Endothelial cell of hepatic sinusoid (primary cell): ENCODE results near the gene SPRR1B.
"Not testable (repeated sequence)": the region's sequence is repeated elsewhere in the genome, so short reads cannot be mapped to it uniquely, and the experiment has no call there.

Source experiments
- in situ Hi-C: cut with HindIII; loops from 2 replicates; pipeline ENCODE4 v1.10.0; 2017; ENCODE audit warnings: low sequenced_read_pairs

SPRR1B gene, protein sequence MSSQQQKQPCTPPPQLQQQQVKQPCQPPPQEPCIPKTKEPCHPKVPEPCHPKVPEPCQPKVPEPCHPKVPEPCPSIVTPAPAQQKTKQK

DNA sequence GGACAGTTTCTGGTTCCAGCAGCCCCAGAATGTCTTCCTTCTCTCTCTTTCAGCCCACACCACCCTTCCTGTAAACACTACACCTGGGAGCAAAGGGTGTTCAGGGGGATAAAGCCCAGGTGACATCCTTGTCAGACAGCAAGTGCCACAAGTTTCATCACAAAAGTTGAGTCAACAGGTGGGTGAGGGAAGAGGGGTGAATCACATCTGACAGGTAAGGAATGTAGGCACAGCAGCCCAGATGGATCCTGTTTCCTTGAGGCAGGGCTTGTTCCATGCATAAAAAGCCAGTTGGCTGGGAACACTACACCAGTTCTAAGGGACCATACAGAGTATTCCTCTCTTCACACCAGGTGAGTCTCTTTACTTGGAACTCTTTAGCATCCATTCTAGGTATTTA is at the start of gene SPRR1B:
TSS of gene SPRR1B (plus strand) at position 309 of the 400 bp plus-strand sequence. CDS start 1,143 bp downstream, outside the sequence.
- in situ Hi-C loops: no loop called here

DNA sequence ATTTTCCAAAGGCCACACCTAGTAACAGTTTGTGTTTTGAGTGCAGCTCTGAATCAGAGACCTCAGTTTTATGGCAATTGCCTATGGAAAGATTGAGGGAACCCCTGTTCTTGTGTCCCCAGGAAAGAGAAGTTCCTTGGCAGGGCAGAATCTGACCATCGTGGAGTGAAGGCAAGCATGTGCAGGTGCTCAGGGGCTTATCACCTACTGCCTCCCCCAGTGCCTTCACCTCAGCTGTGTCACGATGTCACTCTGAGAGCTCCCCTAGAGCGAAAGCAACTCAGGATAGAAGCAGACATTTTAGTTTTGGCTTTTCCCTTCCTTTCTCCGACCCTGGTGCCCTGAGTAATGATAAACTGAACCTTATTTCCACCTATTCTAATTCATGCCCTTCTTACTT is 48.9 kb upstream of the SPRR1B start:
- in situ Hi-C loops: no loop called here

DNA sequence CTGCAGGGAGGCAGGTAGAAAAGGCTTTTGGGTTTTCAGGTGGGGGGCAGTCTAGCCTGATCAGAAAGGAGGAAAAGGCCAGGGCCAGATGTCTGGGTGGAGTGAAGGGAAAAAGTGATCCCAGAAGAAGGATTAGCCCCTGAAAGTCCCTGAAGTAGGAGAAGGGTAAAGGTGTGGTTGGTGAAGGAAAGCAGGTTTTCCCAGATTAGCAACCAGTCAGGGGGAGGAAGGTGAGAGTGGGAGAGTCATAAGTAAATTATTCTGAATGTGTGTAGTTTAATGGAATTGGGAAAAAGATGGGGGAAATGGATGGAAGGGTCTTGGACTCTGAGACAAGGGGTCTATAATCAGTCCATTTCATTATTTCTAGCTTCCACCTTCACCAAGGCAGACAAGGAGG is 47.8 kb upstream of the SPRR1B start:
- in situ Hi-C loops: no loop called here

DNA sequence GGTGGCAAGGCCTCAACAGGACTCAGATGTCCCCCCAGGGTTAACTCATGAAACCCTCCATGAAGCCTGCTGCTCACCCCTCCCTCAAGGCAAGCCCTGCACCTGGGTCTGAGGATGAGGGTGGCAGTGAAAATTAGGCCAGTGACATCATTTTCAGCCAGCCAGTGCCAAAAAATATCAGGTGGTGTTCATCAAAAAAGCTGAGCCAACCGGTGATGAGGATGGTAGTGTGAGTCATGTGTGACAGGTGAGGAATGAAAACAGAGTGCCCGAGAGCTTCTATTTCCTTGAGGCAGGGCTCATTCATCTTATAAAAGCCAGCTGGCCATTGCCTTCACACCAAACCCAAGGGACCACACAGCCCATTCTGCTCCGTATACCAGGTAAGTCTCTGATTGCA is 47.3 kb upstream of the SPRR1B start, which contains the start of gene SPRR1A:
TSS of gene SPRR1A (plus strand) at position 339 of the 400 bp plus-strand sequence. CDS start 1,150 bp downstream, outside the sequence.
- in situ Hi-C loops: no loop called here

DNA sequence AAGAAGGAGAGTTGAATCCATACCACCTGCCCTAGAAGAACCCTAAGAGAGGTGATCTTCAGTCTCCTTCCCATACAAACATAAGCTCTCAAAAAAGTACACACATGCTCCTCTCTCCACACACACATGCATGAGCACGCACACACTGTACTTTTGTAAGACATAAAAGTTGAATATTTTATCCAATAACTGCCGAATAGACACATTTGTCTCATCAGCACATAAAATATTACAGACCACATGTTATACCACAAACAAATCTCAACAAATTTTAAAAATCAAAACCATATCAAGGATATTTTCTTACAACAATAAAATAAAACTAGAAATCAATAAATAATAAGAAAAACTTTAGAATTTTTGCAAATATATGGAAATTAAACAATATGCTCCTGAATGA is 44.4 kb upstream of the SPRR1B start:
- in situ Hi-C loops: no loop called here

DNA sequence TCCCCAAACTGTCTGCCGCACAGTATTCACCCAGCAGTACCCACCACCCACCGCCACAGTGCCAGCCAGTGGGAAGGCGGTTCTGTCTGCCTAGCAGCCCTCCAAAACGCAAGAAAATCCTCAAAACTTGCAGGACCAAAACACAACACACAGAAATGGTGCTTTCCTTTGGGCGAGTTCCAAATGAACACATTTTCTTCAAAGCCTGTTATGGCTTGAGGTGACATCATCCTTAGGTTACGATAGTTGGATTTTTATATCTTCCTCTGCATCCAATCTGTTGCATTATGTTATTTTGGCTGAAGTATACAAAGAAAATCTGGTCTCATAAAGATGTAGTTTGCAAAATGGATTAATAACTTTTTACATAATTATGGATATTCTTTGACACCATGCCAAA is 37.8 kb upstream of the SPRR1B start:
- in situ Hi-C loops: no loop called here

DNA sequence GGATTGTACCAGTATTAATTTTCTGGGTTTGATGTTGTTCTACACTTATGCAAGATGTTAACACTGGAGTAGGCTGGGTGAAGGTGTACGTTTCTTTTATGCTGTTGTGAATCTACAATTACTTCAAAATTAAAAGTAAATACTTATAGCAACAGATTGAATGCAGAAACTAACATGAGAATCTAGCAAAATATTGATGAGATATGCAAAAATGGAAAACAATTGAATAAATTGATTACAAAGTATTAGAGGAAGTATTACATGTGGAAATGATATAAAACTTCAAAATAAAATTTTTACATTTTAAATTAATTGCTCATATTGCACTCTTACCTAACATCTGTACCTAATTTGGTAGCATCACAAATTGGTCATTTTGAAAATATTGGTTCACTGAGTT is 35.2 kb upstream of the SPRR1B start:
- in situ Hi-C loops: no loop called here

DNA sequence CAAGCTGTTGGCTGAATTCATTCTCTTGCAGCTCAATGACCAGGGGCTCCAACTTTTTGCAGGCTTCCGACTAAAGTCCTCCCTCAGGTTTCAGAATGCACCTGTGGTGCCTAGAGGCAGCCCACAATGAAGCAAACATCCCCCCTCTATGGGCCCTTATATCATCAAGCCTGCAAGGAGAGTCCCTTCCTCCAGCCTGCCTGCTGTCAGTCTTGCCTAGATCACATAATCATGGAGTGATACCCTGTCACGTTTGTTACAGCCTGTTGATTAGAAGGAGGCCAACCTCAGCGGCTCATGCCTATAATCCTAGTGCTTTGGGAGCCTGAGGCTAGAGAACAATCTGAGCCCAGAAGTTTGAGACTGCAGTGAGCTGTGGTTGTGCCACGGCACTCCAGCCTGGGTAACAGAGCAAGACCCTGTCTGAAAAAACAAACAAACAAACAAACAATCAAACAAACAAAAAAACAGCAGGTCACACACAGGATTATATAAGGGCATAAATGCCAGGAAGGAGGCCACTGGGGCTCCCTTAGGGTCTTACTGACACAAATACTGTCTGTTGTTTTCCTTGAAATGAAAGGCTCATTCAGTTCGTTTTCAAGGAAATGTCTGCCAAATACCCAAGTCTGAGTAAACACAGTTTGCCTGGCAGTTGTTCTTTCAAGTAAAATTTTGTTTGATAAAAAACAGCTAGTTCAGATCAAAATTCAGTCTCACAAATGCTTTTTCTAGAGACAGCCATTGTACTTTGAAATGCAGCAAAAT is 34.2 kb upstream of the SPRR1B start:
- in situ Hi-C loops: no loop called here

DNA sequence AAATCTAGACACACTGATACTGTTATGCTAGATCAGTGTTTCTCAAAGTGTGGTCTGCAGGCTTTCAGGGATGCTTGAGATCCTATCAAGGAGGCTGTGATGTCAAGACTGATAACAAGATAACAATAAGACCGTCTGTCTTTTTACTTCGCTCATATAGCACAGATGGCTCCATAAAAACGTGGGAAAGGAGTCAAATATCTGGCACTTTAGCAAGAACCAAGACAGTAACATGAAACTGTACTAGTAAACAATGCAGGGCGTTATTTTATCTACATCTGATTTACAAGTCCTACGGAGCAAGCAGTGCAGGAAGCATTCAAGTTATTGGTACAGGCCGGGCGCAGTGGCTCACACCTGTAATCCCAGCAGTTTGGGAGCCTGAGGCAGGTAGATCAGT is 33.1 kb upstream of the SPRR1B start:
- in situ Hi-C loops: no loop called here

DNA sequence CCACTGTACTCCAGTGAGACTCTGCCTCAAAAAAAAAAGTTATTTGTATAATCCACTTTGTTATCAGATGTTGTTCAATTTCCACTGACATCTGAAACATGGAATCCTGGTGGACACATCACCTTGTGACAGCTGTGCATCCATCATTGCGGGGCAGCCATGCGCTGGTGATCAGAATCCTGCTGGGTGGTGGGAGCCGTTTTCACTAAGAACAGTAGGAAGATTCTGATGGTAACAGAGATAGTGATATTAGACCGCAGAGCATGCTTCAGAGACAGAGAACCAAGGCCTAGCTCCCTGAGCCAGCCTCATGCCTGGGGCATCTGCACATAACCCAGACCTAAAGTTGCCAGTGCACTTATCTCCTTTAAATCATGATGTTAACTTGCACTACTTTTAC is 32.5 kb upstream of the SPRR1B start:
- in situ Hi-C loops: no loop called here

DNA sequence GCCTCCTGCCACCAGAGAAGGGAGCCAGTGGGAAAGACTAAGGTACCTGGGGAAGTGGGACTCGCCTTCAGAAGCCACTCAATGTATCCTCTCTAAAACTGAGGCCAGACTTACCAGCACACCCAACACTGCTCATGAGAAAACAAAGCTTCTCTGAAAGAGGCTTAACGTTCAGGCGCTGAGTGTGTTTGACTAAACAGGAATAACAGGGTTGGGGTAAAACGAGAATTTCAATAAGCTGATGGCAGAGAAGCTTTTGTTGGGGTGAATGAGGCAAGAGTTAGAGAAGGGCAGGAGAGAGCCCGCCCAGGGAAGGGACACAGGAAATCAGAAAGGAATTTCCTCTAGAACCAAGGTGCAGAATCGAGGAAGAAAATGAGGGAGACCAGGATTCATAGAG is 31.2 kb upstream of the SPRR1B start:
- in situ Hi-C loops: no loop called here

DNA sequence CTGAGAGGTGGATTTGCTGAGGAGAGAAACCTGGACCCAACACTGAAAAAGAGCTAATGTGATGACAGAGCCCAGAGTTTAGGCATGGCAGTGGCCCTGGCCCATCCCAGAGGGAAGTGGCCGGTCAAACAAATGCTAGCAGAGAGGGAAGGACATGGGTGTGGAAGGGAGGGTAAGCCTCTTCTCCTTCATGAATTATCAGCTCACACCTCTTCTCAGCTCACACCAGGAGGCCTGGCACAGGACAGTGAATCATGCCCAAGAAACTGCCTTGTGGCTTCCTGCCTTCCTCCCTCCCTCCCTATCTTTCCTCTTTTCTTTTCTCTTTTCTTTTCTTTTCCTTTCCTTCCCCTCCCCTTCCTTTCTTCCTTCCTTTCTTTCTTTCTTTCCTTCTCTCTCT is 30.7 kb upstream of the SPRR1B start:
- in situ Hi-C loops: no loop called here

DNA sequence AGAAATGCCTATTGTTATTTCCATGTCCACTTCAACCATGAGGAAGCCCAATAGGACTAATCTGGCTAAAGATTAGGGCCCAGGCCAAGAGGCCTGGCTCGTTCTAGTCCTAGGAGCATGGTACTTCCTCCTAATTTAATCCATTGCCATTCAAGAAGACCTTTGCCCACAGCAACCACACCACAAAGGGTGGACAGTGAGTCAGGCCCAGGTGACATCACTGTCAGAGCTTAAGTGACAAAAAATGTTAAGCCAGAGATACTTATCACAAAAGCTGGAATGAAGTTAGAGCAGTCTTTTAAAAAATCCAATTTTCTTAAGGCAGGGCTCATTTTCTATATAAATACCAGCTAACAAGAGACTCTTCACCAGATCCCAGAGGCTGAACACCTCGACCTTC is 29.6 kb upstream of the SPRR1B start, which contains the start of gene SPRR3:
TSS of gene SPRR3 (plus strand) at position 368 of the 400 bp plus-strand sequence. CDS start 1,272 bp downstream, outside the sequence.
- in situ Hi-C loops: no loop called here

DNA sequence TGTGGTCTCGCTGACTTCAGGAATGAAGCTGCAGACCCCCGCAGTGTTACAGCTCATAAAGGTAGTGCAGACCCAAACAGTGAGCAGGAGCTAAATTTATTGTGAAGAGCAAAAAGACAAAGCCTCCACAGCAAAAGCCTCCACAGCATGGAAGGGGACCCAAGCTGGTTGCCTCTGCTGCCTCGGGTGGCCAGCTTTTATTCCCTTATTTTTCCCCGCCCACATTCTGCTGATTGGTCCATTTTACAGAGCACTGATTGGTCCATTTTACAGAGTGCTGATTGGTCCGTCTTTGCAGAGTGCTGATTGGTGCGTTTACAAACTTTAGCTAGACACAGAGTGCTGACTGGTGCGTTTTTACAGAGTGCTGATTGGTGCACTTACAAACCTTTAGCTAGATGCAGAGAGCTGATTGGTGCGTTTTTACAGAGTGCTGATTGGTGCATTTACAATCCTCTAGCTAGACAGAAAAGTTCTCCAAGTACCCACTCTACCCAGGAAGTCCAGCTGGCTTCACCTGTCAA is 19.7 kb upstream of the SPRR1B start:
- in situ Hi-C loops: not testable (repeated sequence)

DNA sequence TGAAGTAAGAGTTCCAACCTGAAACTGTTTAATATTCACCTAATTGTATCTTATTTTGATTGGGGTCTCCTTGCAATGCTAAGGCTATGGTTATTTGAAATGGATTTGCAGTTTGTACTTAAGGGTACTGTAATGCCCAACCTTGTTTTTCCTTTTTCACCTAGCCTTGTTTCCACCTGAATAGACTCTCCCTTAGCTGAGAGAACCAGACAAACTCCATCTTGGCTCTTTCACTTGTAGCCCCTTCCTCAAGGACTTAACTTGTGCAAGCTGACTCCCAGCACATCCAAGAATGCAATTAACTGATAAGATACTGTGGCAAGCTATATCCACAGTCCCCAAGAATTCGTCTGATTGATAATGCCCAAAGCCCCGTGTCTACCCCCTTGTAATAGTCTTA is 9.2 kb upstream of the SPRR1B start:
- in situ Hi-C loops: not testable (repeated sequence)

DNA sequence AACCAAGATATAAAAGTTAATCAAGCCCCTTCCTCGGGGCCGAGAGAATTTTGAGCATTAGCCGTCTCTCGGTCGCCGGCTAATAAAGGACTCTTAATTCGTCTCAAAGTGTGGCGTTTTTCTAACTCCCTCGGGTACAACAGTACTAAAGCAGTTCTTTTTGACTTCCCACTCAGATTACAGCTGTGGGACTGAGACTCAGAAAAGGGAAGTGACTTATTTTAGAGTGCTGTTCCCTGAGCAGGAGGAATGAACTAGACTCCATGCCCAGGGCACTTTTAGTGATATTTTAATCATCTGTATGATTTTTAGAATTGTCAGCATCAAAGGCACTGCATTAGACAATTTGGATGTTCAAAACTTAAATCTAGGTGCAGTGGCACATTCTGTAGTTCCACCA is 8.7 kb upstream of the SPRR1B start:
- in situ Hi-C loops: not testable (repeated sequence)

DNA sequence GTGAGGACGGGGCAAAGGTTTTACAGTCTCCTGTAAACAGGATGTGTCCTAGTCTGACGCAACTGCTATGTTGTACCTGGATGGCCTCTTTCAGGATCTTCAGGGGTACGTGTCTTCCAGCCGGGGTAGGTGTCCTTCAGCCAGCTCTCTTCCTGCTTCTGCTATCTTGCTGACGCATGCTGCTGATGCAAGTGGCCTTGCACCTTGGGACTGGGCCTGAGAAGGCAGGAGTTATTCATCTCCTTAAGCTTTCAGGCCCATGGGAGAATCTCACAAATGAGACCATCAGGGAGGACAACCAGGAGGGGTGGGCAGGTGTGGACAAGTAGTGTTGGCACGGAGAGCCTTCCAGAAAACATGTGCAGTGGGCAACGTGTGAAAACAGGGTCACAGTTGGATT is 7.9 kb upstream of the SPRR1B start:
- in situ Hi-C loops: no loop called here

DNA sequence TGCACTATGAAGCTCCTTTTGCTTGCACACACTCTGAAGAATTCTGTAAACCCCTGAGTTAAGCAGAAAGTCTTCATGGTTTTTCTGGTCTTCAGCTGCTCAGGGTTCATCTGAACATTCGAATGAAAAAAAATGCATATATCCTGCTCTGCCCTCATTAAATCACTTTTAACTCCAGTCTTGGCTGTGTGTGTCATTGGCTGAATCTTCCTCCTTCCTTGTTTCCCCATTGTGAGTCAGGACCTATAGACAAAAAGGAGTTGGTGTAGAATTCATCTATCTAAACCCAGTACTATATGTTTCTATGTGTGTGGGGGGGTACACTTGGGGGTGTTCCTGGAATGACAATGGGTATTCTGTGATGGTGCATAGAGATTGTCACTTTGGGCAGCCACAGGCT is 6.6 kb upstream of the SPRR1B start:
- in situ Hi-C loops: no loop called here

DNA sequence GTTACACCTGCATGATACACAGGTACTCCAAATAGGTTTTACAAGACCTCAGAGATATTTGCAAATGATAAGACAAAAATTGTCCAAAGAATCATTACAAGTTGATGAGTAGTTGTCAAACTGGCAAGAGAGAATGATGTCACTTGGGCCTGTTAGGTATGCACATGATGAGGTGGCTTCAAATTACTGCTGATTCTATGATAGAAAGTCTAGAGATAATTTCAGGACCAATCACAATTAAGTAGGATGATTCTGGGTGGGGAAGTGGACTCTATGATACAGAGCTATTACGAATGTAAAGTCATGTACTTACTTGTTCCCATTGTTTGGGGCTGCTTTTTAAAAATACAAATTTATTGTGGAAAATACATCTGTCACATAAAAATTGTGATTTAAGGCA is 5.2 kb upstream of the SPRR1B start:
- in situ Hi-C loops: no loop called here

DNA sequence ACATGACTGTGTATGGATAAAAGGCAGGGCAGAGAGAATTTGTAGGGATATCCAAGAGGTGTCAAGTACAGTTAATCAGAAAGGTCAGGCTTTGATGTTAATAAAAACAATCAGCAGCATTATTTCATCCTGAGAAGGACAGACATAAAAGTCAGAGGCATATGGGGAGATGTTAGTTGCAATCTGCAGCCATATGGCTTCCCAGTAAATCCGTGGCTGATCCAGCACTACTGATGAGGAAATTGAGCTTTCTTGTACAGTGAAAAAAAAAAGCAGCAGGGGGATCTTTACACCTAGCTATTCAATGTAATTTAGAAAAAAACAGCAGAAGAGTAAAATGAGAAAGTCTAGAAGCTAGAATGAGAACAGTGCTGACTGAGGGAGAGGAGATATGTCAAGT is 2.2 kb upstream of the SPRR1B start:
- in situ Hi-C loops: no loop called here

DNA sequence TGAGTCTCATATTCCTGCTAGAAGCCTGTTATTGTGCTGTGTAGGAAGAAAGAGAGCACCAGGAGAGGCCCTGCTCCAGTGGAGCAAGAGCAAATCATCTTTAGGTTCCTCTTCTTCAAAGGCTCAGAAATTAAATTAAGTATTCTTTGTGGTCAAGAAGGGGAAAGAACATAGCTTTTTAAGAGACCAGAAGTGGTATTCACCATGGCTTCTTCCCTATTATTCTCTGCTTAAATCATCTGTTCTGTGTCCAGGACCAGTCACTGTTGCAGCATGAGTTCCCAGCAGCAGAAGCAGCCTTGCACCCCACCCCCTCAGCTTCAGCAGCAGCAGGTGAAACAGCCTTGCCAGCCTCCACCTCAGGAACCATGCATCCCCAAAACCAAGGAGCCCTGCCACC is 1.1 kb downstream of the SPRR1B start:
- in situ Hi-C loops: no loop called here

DNA sequence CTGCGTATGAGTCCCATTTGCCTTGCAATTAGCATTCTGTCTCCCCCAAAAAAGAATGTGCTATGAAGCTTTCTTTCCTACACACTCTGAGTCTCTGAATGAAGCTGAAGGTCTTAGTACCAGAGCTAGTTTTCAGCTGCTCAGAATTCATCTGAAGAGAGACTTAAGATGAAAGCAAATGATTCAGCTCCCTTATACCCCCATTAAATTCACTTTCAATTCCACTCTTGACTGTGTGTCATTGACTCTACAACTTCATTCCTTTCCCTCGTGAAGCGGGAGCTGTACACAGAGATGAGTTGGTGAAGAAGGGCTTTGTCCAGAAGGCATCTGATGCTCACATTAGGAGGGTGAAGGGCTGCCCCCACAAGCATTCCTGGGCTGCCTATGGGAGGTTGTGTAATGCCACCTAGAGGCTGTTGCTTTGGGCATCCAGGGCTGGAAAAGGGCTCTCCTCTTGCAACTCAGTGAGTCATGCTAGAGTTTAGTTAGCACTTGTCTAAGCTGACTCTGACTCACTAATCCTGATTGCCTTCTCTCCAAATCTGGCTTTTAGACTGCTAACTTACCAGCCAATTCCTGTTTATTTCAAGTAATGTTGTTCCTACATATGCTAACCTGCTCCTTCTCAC is 1.8 kb downstream of the SPRR1B start:
- in situ Hi-C loops: no loop called here
